IMR-90 (cell line): ENCODE data around the gene YPEL3. TPM values are rescaled to one million over a fixed set of nuclear protein-coding genes. Genes with fewer than 3 reads are reported as not detected.

Source experiments
- ATAC-seq: fragments of 200-7000 bp; cut with Tn5 transposase; 2 replicates; pipeline ENCODE4 v1.9.1; 2020; ENCODE audit warnings: low read depth, mild to moderate bottlenecking, moderate library complexity
- BruUV-seq: library from RNA; stranded (reverse); fragments of 400-500 nt; replicated peaks from 2 replicates; lab custom pipeline; 2021; lab: Mats Ljungman, UMichigan
- CTCF ChIA-PET: fragments of 300-600 bp; formaldehyde crosslinking; extraction: SDS; loops from one replicate; lab custom pipeline; 2021; ENCODE audit warnings: antibody characterized with exemption; lab: Yijun Ruan, JAX
- POLR2A ChIA-PET: fragments of 300-600 bp; sonication (Branson Sonifier 250); formaldehyde crosslinking; loops from one replicate; lab custom pipeline; 2022; ENCODE audit warnings: antibody characterized with exemption; ENCODE audit not compliant: unreplicated experiment; lab: Charles Lee
- DNase-seq: peaks from one replicate; pipeline ENCODE4 v3.0.0; 2013
- H2AFZ ChIP-seq: replicated peaks from 2 replicates; pipeline ENCODE3; 2013; ENCODE audit warnings: low read length, mild to moderate bottlenecking; ENCODE audit not compliant: poor library complexity
- H2AK5ac ChIP-seq: 2 replicates; pipeline ENCODE4 v1.6.1; 2013; ENCODE audit warnings: low read depth, low read length, inconsistent platforms
- H2AK9ac ChIP-seq: replicated peaks from 2 replicates; pipeline ENCODE3; 2013; ENCODE audit warnings: mild to moderate bottlenecking, low read depth, low read length, moderate library complexity; ENCODE audit not compliant: poor library complexity
- H2BK120ac ChIP-seq: 2 replicates; pipeline ENCODE4 v1.6.1; 2013; ENCODE audit warnings: low read depth, low read length, inconsistent platforms
- H2BK15ac ChIP-seq: 3 replicates; pipeline ENCODE4 v1.6.1; 2013; ENCODE audit warnings: low read depth, low read length, inconsistent platforms
- H2BK20ac ChIP-seq: 2 replicates; pipeline ENCODE4 v1.6.1; 2013; ENCODE audit warnings: low read depth, mild to moderate bottlenecking, inconsistent platforms, low read length, moderate library complexity
- H2BK5ac ChIP-seq: 2 replicates; pipeline ENCODE4 v1.6.1; 2013; ENCODE audit warnings: mild to moderate bottlenecking, low read depth, low read length, inconsistent platforms; ENCODE audit not compliant: poor library complexity, severe bottlenecking
- H3K14ac ChIP-seq: replicated peaks from 2 replicates; pipeline ENCODE4 v1.6.1; 2013; ENCODE audit warnings: low read depth, low read length, inconsistent platforms
- H3K18ac ChIP-seq: 2 replicates; pipeline ENCODE4 v1.6.1; 2013; ENCODE audit warnings: low read depth, low read length, control low read depth
- H3K23ac ChIP-seq: 2 replicates; pipeline ENCODE4 v1.6.1; 2013; ENCODE audit warnings: low read depth, low read length, inconsistent platforms
- H3K27ac ChIP-seq: 2 replicates; pipeline ENCODE4 v1.5.1; 2013; ENCODE audit warnings: mild to moderate bottlenecking, control low read depth, low read length; ENCODE audit not compliant: insufficient read depth
- H3K27me3 ChIP-seq: 2 replicates; pipeline ENCODE4 v1.6.1; 2013; ENCODE audit warnings: low read length; ENCODE audit not compliant: control insufficient read depth, insufficient read depth
- H3K36me3 ChIP-seq: 2 replicates; pipeline ENCODE4 v1.6.1; 2013; ENCODE audit warnings: low read length, mixed read lengths; ENCODE audit not compliant: control insufficient read depth, insufficient read depth
- H3K4ac ChIP-seq: 2 replicates; pipeline ENCODE4 v1.6.1; 2013; ENCODE audit warnings: low read depth, low read length, inconsistent platforms
- H3K4me1 ChIP-seq: 2 replicates; pipeline ENCODE4 v1.6.1; 2013; ENCODE audit warnings: low read length, mixed read lengths; ENCODE audit not compliant: control insufficient read depth, insufficient read depth
- H3K4me2 ChIP-seq: 2 replicates; pipeline ENCODE4 v1.6.1; 2013; ENCODE audit warnings: low read depth, mild to moderate bottlenecking, control low read depth, low read length, moderate library complexity
- H3K4me3 ChIP-seq: 2 replicates; pipeline ENCODE4 v1.5.1; 2013; ENCODE audit warnings: low read depth, mild to moderate bottlenecking, control low read depth, low read length, moderate library complexity; ENCODE audit not compliant: insufficient read depth
- H3K56ac ChIP-seq: 2 replicates; pipeline ENCODE4 v1.6.1; 2013; ENCODE audit warnings: low read length, inconsistent platforms; ENCODE audit not compliant: insufficient read depth; ENCODE audit errors: extremely low read depth
- H3K79me1 ChIP-seq, 2 experiments: 2 replicates each; pipeline ENCODE4 v1.6.1; 2013; ENCODE audit warnings: low read length in 2 of 2, inconsistent platforms in 1 of 2, low read depth in 1 of 2
- H3K9ac ChIP-seq: 2 replicates; pipeline ENCODE4 v1.6.1; 2013; ENCODE audit warnings: low read depth, low read length, control low read depth
- H3K9me1 ChIP-seq: 2 replicates; pipeline ENCODE4 v1.6.1; 2013; ENCODE audit warnings: low read length, inconsistent platforms; ENCODE audit not compliant: insufficient read depth
- H3K9me3 ChIP-seq: 2 replicates; pipeline ENCODE4 v1.6.1; 2013; ENCODE audit warnings: low read length; ENCODE audit not compliant: control insufficient read depth, insufficient read depth
- H4K20me1 ChIP-seq: 2 replicates; pipeline ENCODE4 v1.6.1; 2013; ENCODE audit warnings: low read length, inconsistent platforms; ENCODE audit not compliant: insufficient read depth
- H4K5ac ChIP-seq: 2 replicates; pipeline ENCODE4 v1.6.1; 2013; ENCODE audit warnings: mild to moderate bottlenecking, low read depth, low read length, control low read depth
- H4K8ac ChIP-seq, 2 experiments: 2 replicates each; pipeline ENCODE4 v1.6.1; 2013; ENCODE audit warnings: low read depth in 2 of 2, low read length in 2 of 2, control low read depth in 1 of 2, inconsistent platforms in 1 of 2
- H4K91ac ChIP-seq: 2 replicates; pipeline ENCODE4 v1.6.1; 2013; ENCODE audit warnings: low read depth, low read length, inconsistent platforms; ENCODE audit not compliant: insufficient read depth
- MAZ ChIP-seq: IDR thresholded peaks from 2 replicates; pipeline ENCODE4 v1.6.1; 2012; ENCODE audit warnings: low read depth, mild to moderate bottlenecking, low read length, improper control_type of control experiment, moderate library complexity, borderline replicate concordance
- WGBS, 2 experiments: methylation state at CpG; one replicate each; pipeline versions ENCODE4 v1.1.5 to v1.1.7; 2013; ENCODE audit warnings: missing lambda C conversion rate in 2 of 2; ENCODE audit not compliant: insufficient read length in 1 of 2; ENCODE audit errors: extremely low coverage in 2 of 2; 5-methylcytosine and 5-hydroxymethylcytosine counted together
- dilution Hi-C: fragments of 300-500 bp; cut with HindIII; formaldehyde crosslinking; loops from one replicate; pipeline ENCODE4 v1.14.3; 2018; ENCODE audit warnings: low sequenced_read_pairs; ENCODE audit not compliant: unreplicated experiment
- in situ Hi-C: fragments of 300-500 bp; cut with MboI; formaldehyde crosslinking; loops from 3 replicates; pipeline ENCODE4 v1.14.3; 2019; ENCODE audit warnings: low sequenced_read_pairs, inconsistent platforms, mixed read lengths
- intact Hi-C: fragments of 100-400 bp; cut with micrococcal nuclease; formaldehyde crosslinking; loops from 2 replicates; pipeline ENCODE4 v1.10.0; 2022
- polyA plus RNA-seq, 3 experiments: library from polyadenylated mRNA; depleted of rRNA; stranded (reverse); fragments of >200 nt; gene quantifications; 2 replicates each; pipeline ENCODE4 v1.2.3, GENCODE V29; 2012; ENCODE audit warnings: low replicate concordance in 1 of 3
- total RNA-seq: library from RNA; depleted of rRNA; stranded (reverse); fragments of >200 nt; gene quantifications from 2 replicates; pipeline ENCODE4 v1.2.3, GENCODE V29; 2012

Gene YPEL3
- total and polyA plus RNA-seq, 2 of the 4 experiments (the other 2 are of a cell fraction) = 1.1 to 25.6 TPM

- Histone ChIP-seq H3K14ac (peak overlapping the region; percentile 38; the same call in 1 of the 2 replicates), H2BK120ac (no peak overlapping the region), H2BK15ac (peak overlapping the region; percentile 76; the same call in 1 of the 3 replicates), H3K4me3 (peak overlapping the region; percentile 54), H3K4ac (peak overlapping the region; percentile 65), H4K5ac (peak overlapping the region; percentile 69), H3K23ac (0 out of 2 replicates have a peak overlapping the region, but pooled peaks have one; percentile 38), H4K8ac (peak overlapping the region; percentile 59 to 65; a peak in 2 of 4 replicates), H4K20me1 (no peaks in the 10 kb centered on the region), H2AFZ (peak overlapping the region; percentile 77), H2AK5ac (peak overlapping the region; percentile 86), H3K9me1 (no peaks in the 10 kb centered on the region), H3K18ac (peak overlapping the region; percentile 6; the same call in 1 of the 2 replicates), H2BK5ac (peak overlapping the region; percentile 34), H3K27ac (peak overlapping the region; percentile 53), H4K91ac (peak overlapping the region; percentile 44; the same call in 1 of the 2 replicates), H2BK20ac (no peak overlapping the region), H2AK9ac (peak overlapping the region; percentile 80), H3K9ac (peak overlapping the region; percentile 85), H3K56ac (no peak overlapping the region), H3K27me3 (no peaks in the 10 kb centered on the region), H3K4me1 (peaks cover 13% of the 10 kb centered on the region), H3K79me1 (peaks cover 0 to 18% of the 10 kb centered on the region in 2 experiments; a peak in 2 of 4 replicates), H3K36me3 (peaks cover 6% of the 10 kb centered on the region), H3K9me3 (peaks cover 11% of the 10 kb centered on the region), H3K4me2 (peak overlapping the region; percentile 96)
- dilution Hi-C loops = no loop called here
- TF ChIP-seq MAZ = no peak
- WGBS, 2 experiments = 37% methylated on average over 5 of the region's 47 CpGs; no CpG with 5 or more reads in 1 of the 2 experiments
- ATAC-seq (no peak), DNase-seq (no peak)
- ChIA-PET CTCF (interaction anchor here (0.6 kb wide), 1 partner anchor 845 kb away, joined by 5 read pairs; no protein-coding TSS in a partner anchor), POLR2A (no interaction called here)
- in situ Hi-C loops = loop anchor here (5.0 kb wide), 1 partner anchor 57 kb away; no protein-coding TSS in a partner anchor
- TSS peak; percentile 46 for BruUV-seq
- intact Hi-C loops = loop anchor here (10.0 kb wide), 1 partner anchor 309 kb away; the partner anchor contains the start of gene ZNF771
Measured at GRCh38 chr16:30095166-30096078, 591 bp downstream of the YPEL3 start.
